Measurements from ENCODE around the gene PCF11. TPM values are rescaled to one million over a fixed set of nuclear protein-coding genes. Genes with fewer than 3 reads are reported as not detected.

PCF11 gene
- total RNA-seq, 1 donor from 2014 or later = 72.7 TPM

- Mint-ChIP-seq H3K27ac (no peak overlapping the region), H3K27me3 (ENCODE audit: insufficient read depth, low read depth) (no peaks in the 10 kb centered on the region), H3K36me3 (no peaks in the 10 kb centered on the region), H3K9me3 (no peaks in the 10 kb centered on the region), H3K4me1 (peaks cover 6% of the 10 kb centered on the region), H3K4me3 (no peak overlapping the region)
- TF ChIP-seq CTCF (IDR thresholded peaks at IDR 0.05) = no peak
- TF ChIP-seq EZH2 (IDR thresholded peaks at IDR 0.05) = no peak
- TF ChIP-seq EZH2phosphoT487 (IDR thresholded peaks at IDR 0.05) = no peak
- no peak overlapping the region for H3K4me2 ChIP-seq
- H3K4me3 ChIP-seq = no peak overlapping the region
- peak; percentile 8 for DNase-seq (ENCODE audit: low spot score)
- H3K27me3 ChIP-seq = no peaks in the 10 kb centered on the region
- no peaks in the 10 kb centered on the region for H3K79me2 ChIP-seq (ENCODE audit: low read depth)
- no peaks in the 10 kb centered on the region for H3F3A ChIP-seq (ENCODE audit: low read depth)
- no peaks in the 10 kb centered on the region for H3K9me3 ChIP-seq (ENCODE audit: low read depth)
- H4K20me1 ChIP-seq (ENCODE audit: low read depth) = no peaks in the 10 kb centered on the region
- no peak overlapping the region for H3K9ac ChIP-seq
- no peaks in the 10 kb centered on the region for H3K36me3 ChIP-seq
- H2AFZ ChIP-seq (replicated peaks) = peak overlapping the region; percentile 23
- H3K27ac ChIP-seq = no peak overlapping the region
- H3K4me1 ChIP-seq = peaks cover 9% of the 10 kb centered on the region
These were observed 41.4 kb upstream of the PCF11 start for GRCh38 chr11:83115551-83115950.

GRCh38 chr11:83116015-83116641, 40.8 kb upstream of the PCF11 start:
- no peaks in the 10 kb centered on the region for H3K36me3 ChIP-seq
- Mint-ChIP-seq H3K4me3 (no peak overlapping the region), H3K27ac (no peak overlapping the region), H3K36me3 (no peaks in the 10 kb centered on the region), H3K4me1 (peaks cover 6% of the 10 kb centered on the region), H3K9me3 (no peaks in the 10 kb centered on the region), H3K27me3 (ENCODE audit: insufficient read depth, low read depth) (no peaks in the 10 kb centered on the region)
- no peak overlapping the region for H3K4me3 ChIP-seq
- no peaks in the 10 kb centered on the region for H4K20me1 ChIP-seq (ENCODE audit: low read depth)
- no peak overlapping the region for H3K4me2 ChIP-seq
- no peak for TF ChIP-seq EZH2 (IDR thresholded peaks at IDR 0.05)
- no peak for TF ChIP-seq EZH2phosphoT487 (IDR thresholded peaks at IDR 0.05)
- H3K4me1 ChIP-seq = peaks cover 9% of the 10 kb centered on the region
- no peak overlapping the region for H3K9ac ChIP-seq
- DNase-seq (ENCODE audit: low spot score) = no peak
- H3F3A ChIP-seq (ENCODE audit: low read depth) = no peaks in the 10 kb centered on the region
- H2AFZ ChIP-seq (replicated peaks) = peak overlapping the region; percentile 23
- H3K79me2 ChIP-seq (ENCODE audit: low read depth) = no peaks in the 10 kb centered on the region
- H3K27ac ChIP-seq = no peak overlapping the region
- H3K27me3 ChIP-seq = no peaks in the 10 kb centered on the region
- H3K9me3 ChIP-seq (ENCODE audit: low read depth) = no peaks in the 10 kb centered on the region

GRCh38 chr11:83118814-83119213, 38.1 kb upstream of the PCF11 start:
- H2AFZ ChIP-seq (replicated peaks) = no peak overlapping the region
- H3K27ac ChIP-seq = no peak overlapping the region
- H3K36me3 ChIP-seq = no peaks in the 10 kb centered on the region
- Mint-ChIP-seq H3K36me3 (no peaks in the 10 kb centered on the region), H3K27me3 (ENCODE audit: insufficient read depth, low read depth) (no peaks in the 10 kb centered on the region), H3K4me3 (no peak overlapping the region), H3K9me3 (no peaks in the 10 kb centered on the region), H3K27ac (no peak overlapping the region), H3K4me1 (peaks cover 6% of the 10 kb centered on the region)
- H3F3A ChIP-seq (ENCODE audit: low read depth) = no peaks in the 10 kb centered on the region
- no peak overlapping the region for H3K9ac ChIP-seq
- no peak for DNase-seq (ENCODE audit: low spot score)
- H3K79me2 ChIP-seq (ENCODE audit: low read depth) = no peaks in the 10 kb centered on the region
- no peak overlapping the region for H3K4me2 ChIP-seq
- H4K20me1 ChIP-seq (ENCODE audit: low read depth) = no peaks in the 10 kb centered on the region
- no peaks in the 10 kb centered on the region for H3K27me3 ChIP-seq
- H3K4me1 ChIP-seq = peaks cover 9% of the 10 kb centered on the region
- TF ChIP-seq CTCF (IDR thresholded peaks at IDR 0.05) = no peak
- no peak for TF ChIP-seq EZH2 (IDR thresholded peaks at IDR 0.05)
- no peak for TF ChIP-seq EZH2phosphoT487 (IDR thresholded peaks at IDR 0.05)
- H3K9me3 ChIP-seq (ENCODE audit: low read depth) = no peaks in the 10 kb centered on the region
- no peak overlapping the region for H3K4me3 ChIP-seq

GRCh38 chr11:83119216-83119615, 37.7 kb upstream of the PCF11 start:
- Histone ChIP-seq H3K4me1 (peaks cover 9% of the 10 kb centered on the region), H3K9me3 (ENCODE audit: low read depth) (no peaks in the 10 kb centered on the region), H3K36me3 (no peaks in the 10 kb centered on the region), H3F3A (ENCODE audit: low read depth) (no peaks in the 10 kb centered on the region), H3K4me3 (no peak overlapping the region), H3K79me2 (ENCODE audit: low read depth) (no peaks in the 10 kb centered on the region), H4K20me1 (ENCODE audit: low read depth) (no peaks in the 10 kb centered on the region), H3K4me2 (no peak overlapping the region), H2AFZ (replicated peaks) (no peak overlapping the region), H3K9ac (no peak overlapping the region), H3K27me3 (no peaks in the 10 kb centered on the region), H3K27ac (no peak overlapping the region)
- Mint-ChIP-seq H3K27ac (no peak overlapping the region), H3K4me1 (peaks cover 6% of the 10 kb centered on the region), H3K27me3 (ENCODE audit: insufficient read depth, low read depth) (no peaks in the 10 kb centered on the region), H3K36me3 (no peaks in the 10 kb centered on the region), H3K4me3 (no peak overlapping the region), H3K9me3 (no peaks in the 10 kb centered on the region)
- TF ChIP-seq EZH2 (IDR thresholded peaks at IDR 0.05) = no peak
- TF ChIP-seq EZH2phosphoT487 (IDR thresholded peaks at IDR 0.05) = no peak
- TF ChIP-seq CTCF (IDR thresholded peaks at IDR 0.05) = no peak
- no peak for DNase-seq (ENCODE audit: low spot score)
